ENCODE results near the gene DENND6B.

The DENND6B gene

DNA sequence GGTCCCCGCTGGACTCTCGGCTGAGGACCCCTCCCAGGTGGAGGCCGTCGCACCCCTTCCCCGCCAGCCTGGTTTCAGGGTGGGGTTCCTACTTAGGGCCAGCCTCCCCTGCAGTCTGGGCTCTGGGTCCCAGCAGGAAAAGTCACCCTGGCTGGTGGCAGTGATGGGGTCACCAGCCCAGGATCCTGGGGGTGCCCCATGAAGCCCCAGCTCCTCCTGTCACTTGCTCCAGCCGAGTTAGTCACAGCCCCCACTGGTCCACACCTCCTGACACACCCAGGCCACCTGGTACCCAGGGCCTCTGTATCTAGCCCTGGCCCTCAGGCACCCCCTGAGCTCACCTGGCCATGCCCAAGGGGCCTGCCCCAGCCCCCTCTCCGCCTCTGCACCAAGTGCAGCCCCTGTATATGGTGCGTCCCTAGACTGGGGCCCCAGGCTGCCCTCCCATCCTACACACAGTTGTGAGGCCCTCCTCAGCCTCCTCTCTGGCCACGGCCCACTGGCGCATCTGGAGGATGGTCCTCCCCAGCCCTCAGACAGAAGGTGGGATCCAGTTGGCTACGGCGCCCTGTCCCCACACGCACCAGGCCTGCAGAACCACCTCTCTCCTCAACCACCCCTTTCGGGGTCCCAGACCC lies 26.1 kb downstream of the DENND6B start:
- DNase-seq: no peak

DNA sequence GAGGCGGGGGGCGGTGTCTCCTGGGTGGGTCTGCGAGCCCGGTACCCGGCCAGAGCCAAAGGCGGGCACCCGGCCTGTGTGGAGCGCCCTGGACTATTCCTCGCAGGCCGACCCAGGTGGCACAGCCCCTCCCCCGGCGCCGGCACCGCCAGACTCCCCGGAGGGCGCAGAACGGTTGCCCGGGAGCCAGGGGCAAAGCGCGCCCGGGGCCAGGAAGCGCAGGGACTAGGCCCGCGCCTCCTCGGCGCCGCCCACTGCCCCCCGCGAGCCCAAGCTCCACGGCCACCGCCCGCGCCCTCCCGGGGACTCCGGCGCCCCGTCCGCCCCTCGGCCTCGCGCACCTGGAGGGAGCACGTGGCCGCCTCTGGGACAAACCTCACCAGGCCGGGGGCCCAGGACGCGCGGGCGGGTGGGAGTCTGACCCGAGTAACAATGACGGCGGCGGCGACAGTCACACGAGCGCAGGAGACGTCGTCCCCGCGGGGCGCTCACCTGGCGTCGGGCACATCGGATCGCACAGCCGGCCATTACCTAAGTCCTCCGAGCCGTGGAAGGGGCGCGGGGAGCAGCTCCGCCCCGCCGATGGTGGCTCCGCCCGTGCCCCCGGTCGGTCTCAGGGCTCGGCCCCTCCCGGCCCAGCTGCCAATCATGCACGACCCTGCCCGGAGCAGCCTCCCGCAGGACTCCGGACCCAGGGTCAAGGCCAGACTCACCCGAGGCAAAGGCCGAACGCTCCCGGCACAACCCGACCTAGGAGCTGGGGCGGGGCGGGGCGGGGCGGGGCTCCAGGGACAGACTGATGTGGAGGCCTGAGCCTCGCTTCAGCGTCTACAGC lies 26.8 kb downstream of the DENND6B start:
- DNase-seq: no peak

DNA sequence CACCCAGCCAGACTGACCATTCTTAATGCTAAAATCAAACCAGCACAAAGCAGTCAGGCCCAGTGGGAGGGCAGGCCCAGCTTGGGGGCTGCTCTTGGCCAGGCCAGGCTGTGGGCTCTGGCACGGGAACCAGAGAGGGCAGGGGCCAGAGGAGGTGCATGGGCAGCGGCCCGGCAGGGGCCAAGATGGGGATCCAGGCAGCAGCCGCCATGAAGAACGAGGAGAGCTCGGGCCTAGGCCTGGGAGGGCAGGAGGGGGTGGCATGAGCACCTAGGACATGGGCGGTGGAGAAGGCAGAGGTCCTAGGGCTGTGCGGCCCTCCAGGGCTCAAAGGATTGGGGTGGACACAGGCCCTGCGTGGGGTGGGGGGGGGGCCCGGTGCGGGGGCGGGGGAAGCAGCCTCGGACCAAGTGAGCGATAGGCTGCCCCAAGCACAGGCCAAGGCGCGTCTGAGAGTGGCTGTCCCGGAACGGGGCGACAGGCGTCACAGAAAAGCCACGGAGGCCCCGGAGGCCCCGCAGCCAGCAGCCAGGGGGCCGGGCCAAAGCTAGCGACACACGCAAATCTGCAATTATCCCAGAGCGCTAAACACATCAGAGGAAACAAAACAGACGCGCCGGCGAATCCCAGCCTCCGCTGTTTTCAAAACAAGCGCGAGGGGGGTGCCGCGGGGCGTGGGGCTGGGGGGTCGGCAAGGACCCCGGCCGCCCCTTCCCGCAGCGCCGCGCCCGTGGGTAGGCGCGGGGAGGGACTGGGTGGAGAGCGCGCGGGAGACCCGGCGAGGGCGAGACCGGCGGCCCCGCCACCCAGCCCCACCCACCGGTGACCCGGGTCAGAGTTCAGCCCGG lies 27.7 kb downstream of the DENND6B start:
- no peak for DNase-seq

DNA sequence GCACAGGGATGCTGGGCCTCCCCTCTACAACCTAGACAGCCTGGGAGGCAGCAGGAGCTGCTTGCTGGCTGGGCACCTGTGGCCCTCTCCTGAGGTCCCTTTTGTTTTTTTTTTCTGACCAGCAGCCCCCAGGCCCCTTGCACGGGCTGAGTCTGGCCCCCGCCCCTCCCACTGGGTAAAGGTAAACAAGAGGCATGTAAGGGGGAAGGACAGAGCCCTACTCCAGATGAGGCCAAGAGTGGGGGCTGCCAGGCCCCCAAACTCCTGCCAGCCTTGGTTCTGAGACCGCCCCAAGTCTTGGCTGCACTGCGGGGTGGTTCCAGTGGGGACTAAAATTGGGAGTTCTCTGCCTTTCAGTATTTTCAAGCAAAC lies 28.6 kb downstream of the DENND6B start:
- no peak for DNase-seq

DNA sequence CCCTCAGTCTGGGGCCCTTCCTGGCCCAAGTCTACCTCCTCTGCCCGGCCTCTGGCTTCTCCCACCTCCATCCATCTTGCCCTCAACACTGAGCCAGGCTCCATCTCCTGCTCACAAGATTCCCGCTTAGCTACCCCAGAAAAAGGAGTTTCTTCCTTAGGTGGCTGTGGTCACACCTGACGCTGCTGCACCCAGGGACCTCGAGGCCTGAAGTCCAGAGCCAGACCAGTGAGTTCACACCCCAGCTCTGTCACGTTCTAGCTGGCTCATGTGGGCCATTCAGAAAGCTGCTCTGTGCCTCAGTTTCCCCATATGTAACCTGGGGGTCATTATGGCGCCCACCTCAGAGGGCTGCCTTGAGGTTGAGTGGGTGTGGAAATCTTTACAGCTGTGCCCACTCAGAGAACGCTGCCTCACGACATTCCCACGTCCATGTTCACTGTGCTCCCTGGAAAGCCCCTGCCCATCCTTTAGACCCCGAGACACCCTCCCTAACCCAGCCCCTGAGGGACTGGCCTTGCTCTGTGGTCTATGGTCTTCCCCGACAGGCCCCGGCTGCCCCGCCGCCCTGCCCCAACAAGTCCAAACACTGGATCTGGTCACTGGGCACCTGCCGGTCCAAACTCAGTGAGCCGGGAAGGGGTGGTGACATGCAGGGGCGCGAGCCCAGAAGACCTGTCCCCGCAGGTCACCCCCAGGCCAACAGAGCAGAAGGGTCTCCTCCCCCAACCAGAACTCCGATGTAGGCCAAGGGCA lies 29.1 kb downstream of the DENND6B start:
- no peak for DNase-seq

DNA sequence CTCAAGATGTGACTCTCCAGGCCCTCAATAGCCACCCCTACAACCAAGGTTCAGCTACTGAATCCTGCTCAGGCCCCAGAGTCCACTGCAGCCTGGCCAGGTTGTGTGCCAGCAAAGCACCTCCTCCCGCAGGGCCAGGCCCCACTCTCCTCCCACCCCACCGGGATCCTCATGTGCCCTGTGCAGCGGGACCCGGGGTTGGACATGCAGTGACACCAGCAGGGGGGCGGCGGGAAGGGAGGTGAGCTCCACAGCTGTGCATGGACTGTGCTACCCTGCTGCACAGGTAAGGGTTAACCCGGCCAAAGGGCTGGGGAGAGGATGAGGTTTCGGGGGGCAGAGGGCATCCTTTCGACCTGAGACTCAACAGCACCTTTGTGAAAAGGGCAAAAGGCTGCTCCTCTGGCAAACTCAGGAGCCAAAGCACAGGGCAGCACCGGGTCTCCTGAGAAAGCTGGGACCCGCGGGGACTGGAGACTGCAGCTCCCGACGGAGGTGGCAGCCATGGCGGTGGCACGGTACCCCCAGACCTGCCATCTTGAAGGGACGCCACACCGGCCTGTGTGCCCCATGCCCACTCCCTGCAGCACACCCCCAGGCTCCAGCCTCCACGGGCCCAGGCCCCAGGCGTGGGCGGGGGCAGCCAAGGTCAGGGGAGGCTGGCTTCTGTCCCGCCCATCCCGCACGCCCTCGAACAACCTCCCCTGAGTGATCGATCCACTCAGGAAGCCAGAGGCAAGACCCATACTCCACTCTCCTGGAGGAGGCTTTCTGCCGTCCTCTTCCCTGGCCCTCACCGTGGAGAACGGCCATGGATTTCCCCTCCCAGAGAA lies 29.9 kb downstream of the DENND6B start:
- no peak for DNase-seq

DNA sequence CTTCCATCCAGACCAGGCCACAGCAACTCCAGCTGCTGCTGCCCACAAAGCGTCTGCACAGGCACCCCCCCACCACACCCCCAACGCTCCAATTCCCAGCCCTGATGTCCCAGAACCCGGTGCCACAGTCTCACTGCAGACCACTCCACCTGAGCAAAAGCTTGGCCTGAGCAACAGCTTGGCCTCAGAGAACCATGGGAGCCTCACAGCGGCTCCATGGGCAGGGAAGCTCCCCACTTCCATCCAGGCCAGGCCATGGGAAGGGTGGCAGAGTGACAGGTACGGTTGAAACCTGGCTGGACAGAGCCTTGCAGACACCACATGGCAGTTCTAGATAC lies 32.5 kb downstream of the DENND6B start:
- DNase-seq: no peak

DNA sequence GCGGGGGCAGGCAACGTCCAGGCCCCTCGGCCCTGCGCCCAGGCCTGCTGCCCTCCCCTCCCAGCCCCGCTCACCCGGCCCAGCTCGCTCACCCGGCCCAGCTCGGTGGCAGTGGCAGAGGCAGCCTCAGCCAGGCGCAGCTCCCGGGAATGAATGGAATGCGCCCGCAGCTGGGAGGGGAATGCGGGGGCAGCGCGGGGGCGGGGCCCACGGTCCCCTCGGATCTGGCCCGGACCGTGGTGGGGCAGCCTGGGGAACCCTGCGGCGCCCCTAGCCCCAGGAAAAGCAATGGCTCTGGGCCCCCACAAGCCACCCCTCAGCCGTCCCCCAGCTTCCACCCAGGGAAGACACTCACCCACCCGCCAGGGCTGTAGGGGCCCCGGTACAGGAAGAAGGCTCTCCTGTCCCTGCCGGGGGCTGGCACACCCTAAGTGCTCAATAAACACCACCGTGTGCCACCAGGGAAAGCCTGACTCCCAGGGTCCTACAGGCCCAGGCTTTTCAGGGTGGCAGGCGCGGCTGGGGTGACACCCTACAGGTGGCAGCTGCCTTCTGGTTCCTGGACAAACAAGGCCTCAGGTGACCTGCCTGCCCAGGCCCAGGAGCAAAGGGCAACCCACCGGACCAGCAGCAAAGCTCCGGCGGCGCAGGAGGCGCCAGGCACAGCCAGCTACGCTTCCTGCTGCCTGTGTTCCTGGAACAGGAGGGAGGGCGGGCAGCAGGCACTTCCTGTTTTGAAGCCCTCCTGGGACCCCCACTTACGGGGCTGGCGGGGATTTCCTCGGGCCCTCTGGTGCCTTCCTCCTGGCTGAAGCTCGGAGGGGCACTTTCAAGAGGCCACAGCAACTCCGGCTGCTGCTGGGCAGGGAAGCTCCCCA lies 33.1 kb downstream of the DENND6B start:
- DNase-seq: no peak

DNA sequence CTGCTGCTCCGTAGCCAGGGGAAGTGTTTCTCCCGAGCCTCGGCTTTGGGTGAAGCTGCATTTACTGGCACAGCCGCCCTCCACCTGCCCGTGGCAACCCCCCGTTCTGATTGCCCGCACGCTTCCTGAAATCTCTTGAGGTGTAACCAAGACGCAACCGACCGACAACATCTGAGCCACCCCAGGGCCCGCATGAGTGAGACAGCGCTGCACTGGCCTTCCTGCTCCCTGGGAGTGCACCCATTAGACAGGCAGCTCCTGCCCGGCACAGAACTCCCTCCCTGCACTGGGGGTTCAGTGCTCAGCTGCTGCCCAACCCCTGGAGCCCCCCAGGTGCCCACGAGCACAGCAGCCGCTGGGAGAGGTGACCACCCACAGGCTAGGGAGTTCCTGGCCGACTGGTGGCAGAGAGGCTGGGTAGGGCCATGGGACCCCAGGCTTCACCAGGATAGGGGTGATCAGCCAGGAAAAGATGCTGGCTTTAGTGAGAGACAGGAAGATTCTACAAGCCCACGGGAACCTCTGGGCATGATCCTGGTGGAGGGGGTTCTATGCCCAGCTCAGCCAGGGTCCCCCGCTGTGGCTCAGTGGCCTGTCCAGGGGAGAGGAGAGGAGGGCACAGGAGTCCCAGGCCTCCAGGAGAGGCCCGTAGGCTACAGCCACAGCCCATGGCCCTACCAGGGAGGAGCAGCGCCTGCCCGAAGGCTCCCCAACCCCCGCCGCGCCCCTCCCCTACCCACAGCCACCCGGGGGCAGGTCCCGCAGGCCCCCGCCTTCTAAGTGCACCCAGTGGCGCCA lies 34.0 kb downstream of the DENND6B start:
- no peak for DNase-seq

DNA sequence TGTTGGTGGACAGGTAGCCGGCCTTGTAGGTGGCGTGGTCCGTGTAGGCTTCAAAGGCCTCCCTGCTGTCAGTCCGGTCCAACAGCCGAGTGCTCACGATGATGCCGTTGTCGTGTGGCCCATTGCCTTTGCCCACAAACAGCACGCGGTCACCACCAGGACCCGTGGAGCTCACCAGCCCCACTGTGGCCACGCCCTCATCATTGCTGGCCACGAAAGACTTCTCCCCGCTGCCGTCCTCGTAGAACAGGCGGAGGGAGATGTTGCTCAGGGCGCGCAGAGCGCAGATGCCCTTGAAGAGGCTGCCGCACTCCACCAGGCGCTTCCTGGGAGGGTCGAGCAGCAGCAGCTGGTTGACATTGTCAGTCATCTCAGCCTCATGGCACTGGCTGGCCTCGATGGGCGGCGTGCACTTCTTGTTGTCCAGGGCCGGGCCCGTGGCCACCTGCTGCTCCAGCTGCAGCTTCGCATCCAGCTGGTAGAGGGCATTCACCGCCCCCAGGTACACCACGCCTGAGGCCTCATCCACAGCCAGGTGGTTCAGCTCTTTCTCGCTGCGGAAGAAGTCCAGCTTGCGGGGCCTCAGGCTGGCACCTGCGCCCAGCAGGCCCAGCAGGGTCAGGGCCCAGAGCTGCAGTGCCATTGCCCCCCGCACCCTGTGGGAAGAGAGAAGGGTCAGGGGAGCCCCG lies 36.7 kb downstream of the DENND6B start:
- DNase-seq: no peak

DNA sequence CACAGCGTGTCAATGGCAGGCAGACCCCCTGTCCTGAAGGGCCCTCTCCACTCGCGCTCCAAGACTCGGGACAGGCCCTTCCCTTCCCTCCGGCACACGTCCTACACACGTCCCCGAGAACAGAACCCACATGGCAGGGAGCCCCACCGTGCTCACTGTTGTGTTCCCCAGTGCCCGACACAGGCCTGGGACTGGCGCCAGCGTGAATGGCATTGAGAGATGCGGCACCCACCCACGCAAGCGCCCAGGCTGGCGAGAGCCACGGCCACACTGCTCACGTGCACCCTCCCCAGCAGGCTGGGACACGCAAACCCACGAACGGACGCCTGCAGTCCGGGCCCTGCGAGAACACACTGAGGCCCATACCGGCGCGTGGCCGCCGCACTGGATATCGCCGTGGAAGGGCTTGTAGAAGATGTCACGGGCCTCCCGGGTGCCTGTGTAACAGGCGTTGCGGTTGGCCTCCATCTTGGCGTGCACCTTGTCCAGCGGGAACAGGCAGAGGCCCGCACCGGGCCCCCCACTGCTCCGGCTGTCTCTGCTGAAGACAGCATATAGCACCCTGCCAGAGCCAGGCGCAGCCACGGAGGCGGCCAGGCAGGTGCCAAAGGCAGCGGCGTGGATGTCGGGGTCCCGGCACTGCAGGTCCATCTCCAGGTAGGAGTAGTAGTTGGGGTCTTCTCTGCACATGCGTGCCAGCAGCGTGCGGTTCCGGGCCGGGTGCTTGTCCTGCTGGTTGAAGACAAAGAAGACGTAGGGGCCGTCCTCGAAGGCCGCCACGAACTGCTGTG lies 37.5 kb downstream of the DENND6B start:
- no peak for DNase-seq

DNA sequence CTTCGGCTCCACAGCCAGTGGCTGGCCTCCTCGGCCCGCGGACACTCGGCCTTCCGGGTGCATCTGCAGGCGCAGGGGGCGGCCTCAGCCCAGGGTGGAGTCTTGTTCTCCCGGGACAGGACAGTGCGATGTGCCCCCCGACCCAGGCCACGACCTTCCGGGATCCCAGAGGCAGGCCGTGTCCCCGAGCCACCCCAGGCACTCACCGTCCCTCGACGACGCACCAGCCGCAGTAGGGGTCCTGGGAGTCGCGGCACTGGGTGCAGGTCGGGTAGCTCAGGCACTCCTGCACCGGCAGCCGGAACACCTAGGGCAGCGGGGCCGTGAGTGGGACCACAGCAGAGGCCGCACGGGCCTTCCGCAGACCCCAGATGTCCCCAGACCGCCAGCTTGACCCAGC lies 39.1 kb downstream of the DENND6B start:
- DNase-seq: no peak

DNA sequence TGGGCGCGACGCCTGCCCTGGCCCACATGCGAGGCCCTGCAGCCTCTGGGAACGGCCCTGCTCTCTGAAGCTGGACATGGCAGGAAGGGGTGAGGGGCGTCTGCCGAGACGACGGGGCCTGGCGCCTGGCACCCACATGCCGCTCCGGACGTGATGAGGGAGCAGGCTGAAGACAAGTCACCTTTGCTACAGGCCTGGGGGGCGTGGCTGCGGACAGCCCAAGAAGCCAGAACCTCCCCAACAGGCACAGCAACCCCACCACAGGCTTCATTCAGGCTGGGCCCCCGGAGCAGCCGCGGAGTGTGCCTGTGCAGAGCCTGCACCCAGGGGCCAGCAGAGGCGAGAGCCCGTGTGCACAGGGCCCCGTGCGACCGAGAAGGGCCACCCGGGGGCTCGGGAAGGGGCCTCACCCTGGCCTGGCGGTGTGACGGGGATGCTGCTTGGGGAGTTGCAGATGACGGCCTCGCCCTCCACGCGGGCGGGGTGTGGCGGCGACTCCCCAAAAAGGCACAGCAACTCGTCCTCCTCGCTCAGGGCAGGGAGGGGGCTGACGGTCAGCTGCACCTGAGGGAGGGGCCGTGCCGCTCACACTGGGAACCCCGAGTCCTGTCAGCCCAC lies 40.0 kb downstream of the DENND6B start:
- no peak for DNase-seq

DNA sequence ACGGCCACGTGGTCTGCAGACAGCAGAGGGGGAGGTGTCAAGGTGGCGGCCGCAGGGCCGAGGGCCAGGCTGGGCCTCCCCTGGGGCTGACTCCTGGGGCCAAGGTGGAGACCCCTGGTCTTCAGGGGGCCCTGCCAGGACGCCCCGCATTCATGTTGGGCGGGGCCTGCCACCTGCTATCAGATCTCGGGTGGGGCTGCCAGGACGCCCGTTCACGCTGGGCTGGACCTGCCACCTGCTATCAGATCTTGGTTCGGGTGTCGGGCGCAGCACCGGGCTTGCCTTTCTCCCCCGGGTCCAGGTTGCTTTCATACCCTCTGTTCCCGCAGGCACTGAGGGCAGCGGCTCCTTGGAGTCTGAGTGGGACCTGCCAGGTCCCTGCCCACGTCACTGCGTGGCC lies 40.5 kb downstream of the DENND6B start:
- no peak for DNase-seq

DNA sequence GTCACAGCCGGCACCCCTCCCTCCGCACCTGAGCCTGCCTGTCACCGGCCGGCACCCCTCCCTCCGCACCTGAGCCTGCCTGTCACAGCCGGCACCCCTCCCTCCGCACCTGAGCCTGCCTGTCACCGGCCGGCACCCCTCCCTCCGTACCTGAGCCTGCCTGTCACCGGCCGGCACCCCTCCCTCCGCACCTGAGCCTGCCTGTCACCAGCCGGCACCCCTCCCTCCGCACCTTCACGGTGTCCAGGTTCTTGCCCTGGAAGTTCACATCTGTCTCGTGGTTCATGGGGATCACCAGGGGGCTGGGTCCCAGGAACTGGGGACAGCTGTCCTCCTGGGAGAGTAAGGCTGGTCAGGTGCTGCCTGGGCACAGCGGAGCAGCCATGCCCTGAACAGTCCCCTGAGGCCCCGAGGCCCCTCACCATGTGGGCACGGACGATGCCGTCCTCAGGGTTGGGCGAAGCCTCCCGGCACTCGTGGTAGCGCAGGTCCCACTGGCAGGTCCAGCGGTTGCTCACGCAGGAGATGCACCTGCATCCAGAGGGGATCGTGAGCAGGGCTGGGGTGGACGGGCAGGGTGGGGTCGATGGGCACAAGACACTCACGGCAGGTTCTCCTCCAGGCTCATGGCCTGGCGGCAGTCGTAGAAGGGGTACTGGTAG lies 41.1 kb downstream of the DENND6B start:
- no peak for DNase-seq

DNA sequence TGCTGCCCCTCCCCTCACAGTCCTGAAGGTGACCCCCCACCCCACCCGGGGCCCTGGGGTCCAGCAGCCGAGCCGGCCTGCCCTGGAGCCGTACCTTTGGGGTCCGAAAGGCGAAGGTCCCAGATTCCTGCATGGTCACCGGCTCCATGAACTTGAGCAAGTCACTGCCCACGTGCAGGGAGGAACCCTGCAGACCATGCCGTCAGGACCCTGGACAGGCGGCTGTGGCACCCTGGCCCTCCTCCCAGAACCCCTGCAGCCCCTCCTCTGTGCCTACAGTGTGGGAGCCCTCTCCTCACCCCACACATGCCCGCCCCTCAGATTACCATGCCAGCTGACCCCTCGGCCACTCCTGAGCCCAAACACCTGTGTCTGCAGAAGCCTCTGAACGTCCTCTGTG lies 42.3 kb downstream of the DENND6B start:
- no peak for DNase-seq

DNA sequence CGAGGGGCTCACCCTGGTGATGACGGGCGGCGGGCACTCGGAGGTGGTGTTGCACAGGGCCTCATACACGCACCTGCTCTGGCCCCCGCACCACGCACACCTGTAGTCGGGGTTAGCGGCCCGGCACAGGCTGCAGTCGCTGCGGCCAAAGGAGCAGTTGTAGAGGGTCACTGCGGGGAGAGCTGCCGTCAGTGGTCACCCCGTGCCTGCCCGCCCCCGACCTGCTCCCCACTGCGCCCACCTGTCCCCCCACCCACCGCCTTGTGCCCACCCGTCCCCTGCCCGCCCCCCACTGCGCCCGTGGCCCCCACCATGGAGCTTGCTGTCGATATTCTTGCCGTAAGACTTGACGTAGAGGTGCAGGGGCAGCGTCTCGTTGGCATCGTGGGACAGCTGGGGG lies 43.0 kb downstream of the DENND6B start:
- DNase-seq: no peak

All from NCI-H146 (cell line).